ENCODE measurements around the gene PROCA1.

DNA sequence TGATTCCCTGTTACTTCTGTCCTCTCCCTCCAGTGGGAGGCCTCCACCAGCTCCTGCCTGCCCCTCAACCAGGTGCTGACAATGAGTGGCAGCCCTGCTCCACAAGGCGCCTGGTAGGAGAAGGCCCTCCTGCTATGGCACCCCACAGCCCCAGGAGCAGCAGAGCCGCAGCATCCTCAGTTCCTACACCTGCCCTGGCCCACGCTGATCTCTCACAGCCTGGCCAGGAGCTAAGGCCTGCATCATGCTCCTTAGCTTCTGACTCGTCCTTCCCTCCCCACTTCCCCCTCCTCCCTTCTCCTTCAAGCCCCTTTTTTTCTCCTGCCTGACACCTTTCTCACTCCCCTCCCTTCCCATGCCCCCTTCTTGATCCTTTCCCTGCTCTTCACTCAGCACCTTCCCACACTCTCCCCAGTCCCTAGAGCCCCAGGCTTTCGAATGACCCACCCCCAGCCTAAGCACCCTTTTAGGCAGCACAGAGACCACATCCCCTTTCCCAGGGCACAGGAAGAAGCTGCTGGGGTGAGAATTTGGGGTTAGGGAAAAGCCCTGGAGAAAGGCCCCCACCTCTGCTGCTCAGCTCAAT, 6.5 kb downstream of the PROCA1 start:
- no peak for TF ChIP-seq TAF1 (IDR thresholded peaks at IDR 0.05; ENCODE audit: low read depth, low read length)
- no peak for TF ChIP-seq POLR2A (IDR thresholded peaks at IDR 0.05; ENCODE audit: low read depth, low read length)
- no peak for TF ChIP-seq POLR2AphosphoS5 (IDR thresholded peaks at IDR 0.05; ENCODE audit: low read depth, low read length)
